Measurements from ENCODE around the gene ARPP21.

Gene ARPP21

GRCh38 chr3:35757991-35758757, 118.8 kb downstream of the ARPP21 start:
- H3K9me3 Mint-ChIP-seq: no peaks in the 10 kb centered on the region

DNA sequence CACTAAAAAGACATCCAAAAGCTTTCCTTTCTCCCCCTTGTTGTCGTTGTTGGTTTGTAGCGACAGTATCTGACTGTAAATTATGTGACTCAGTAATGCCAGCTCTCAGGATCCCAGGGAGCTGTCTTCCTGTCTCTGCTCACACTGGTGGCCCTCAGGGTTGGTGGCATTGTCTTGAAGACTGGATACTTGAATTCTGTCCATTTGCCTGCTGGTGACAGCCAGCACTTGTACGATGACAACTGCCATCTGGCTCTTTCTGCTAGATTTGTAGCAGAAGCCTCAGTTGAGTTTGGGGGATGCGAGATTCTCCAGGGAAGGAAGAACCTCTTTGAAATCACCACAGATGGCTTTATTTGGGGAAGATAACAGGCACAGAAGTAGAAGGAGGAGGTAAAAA, 120.8 kb downstream of the ARPP21 start:
- Mint-ChIP-seq H3K27me3 (no peaks in the 10 kb centered on the region), H3K4me3 (no peak overlapping the region), H3K4me1 (no peaks in the 10 kb centered on the region), H3K9me3 (no peaks in the 10 kb centered on the region), H3K27ac (no peak overlapping the region)
- no peak for DNase-seq
- no peak for ATAC-seq

More at GRCh38 chr3:35757991-35758757, 118.8 kb downstream of the ARPP21 start:
- no peaks in the 10 kb centered on the region for H3K27me3 Mint-ChIP-seq
- no peak overlapping the region for H3K27ac Mint-ChIP-seq
- H3K4me1 Mint-ChIP-seq: no peaks in the 10 kb centered on the region
- no peak overlapping the region for H3K4me3 Mint-ChIP-seq
- DNase-seq (no peak), ATAC-seq (no peak)

DNA sequence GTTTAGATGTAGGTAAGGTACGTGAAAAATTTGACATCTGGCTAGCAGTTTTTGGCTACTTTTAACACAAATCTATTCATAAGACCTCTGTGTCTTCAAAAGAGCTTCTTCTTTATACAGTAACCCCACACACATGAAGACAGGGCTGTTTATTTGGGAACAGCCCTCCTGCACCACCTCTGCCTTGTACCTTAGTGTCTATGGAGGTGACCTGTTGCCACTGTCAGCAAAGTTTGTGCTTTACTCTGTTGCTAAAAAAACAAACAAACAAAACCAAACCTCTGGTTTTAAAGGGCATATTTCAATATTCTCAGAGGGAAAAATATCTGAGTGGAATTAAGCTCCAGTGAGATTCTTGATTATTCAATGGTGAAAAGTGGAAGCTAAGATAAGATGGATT, 122.0 kb downstream of the ARPP21 start:
- no peaks in the 10 kb centered on the region for H3K4me1 Mint-ChIP-seq
- no peaks in the 10 kb centered on the region for H3K9me3 Mint-ChIP-seq
- no peak overlapping the region for H3K27ac Mint-ChIP-seq
- ATAC-seq (no peak), DNase-seq (no peak)
- H3K4me3 Mint-ChIP-seq: no peak overlapping the region
- no peaks in the 10 kb centered on the region for H3K27me3 Mint-ChIP-seq

DNA sequence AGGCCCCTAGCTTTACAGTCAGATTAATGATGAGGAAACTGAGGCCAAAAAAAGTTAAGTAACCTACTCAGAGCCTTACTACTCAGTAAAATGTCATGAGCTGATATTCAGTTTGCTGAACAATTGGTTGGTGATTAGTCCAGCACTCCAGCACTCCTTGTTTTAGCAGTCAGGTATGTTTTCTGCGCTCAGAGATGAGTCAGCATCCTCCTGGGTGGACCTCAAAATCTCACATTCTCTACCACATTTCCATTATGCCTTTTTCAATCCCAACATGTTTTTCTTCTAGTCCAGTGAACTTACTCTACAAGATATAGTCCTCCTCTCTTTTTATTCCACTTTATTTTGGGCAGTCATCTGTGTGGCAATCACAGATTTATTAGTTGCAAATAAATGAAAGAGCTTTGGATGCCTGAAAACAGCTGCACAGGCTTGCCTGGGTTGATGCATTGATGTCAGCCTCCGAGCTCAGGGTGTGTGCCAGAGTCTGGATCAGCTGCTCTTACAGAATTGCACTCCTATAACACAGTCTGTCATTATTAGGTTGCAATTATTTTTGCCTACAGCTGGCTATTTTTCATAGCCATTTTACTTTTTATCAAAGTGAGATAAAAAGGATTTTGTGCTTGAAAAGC, 133.2 kb downstream of the ARPP21 start:
- H3K9me3 Mint-ChIP-seq: no peaks in the 10 kb centered on the region
- H3K27ac Mint-ChIP-seq: no peak overlapping the region
- no peaks in the 10 kb centered on the region for H3K27me3 Mint-ChIP-seq
- H3K4me1 Mint-ChIP-seq: no peaks in the 10 kb centered on the region
- ATAC-seq: no peak
- no peak for DNase-seq
- no peak overlapping the region for H3K4me3 Mint-ChIP-seq

DNA sequence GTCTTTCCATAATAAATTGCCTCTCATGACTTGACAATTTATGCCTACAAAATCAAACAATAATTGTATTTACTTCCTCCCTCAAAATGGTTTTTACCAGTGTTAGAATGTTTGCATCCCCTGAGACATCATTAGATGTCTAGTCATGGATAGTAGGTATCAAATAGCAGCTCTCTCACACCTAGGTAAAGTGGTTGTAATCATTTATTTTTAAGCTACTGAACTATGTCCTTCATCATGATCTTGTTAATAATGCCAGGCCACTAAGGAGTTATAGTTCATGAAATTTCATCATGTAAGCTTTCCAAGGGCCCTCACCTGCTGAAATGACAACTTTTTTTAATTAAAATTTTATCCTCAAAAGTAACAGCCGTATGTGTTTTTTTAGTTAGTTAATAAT, 134.1 kb downstream of the ARPP21 start:
- ATAC-seq: no peak
- Mint-ChIP-seq H3K4me3 (no peak overlapping the region), H3K27ac (no peak overlapping the region), H3K4me1 (no peaks in the 10 kb centered on the region), H3K9me3 (no peaks in the 10 kb centered on the region), H3K27me3 (no peaks in the 10 kb centered on the region)
- no peak for DNase-seq

DNA sequence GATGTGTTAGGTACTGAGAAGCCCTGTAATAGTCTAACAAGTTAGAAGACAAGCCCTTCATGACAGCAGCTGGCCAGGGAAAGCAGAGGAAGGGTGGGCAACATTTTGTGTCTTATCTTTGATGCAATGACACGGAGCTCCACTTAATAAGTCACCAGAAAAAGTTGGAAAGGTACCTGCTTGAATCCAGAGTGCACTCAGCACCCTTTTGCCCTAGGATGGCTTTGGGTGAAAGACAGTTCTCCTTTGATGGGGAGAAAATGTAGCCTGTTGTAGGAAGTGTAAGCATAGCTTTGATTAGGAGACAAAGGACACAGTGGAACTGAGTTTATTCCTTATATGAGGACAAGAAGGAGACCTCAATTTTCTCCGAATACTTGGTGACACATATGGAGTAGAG, 137.0 kb downstream of the ARPP21 start:
- DNase-seq: no peak
- Mint-ChIP-seq H3K27ac (no peak overlapping the region), H3K4me3 (no peak overlapping the region), H3K4me1 (no peaks in the 10 kb centered on the region), H3K27me3 (no peaks in the 10 kb centered on the region), H3K9me3 (no peaks in the 10 kb centered on the region)
- ATAC-seq: no peak

DNA sequence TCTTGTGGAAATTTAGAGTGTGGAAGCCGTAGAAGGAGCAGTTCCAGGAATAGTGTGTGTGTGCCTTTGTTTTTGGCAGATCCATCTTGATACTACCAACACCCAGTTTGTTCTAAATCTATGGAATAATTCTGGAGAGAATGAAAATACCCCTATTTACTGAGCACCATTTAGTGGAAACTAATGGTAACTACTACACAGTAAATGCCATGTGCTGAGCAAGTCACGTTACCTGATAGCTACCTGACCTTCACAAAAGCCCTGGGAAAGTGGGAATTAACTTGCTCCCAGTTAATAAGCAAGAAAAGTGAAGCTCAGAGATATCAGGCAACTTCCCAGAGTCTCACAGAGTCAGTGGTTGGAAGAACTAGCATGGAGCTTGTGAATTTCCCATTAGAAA, 137.7 kb downstream of the ARPP21 start:
- H3K4me1 Mint-ChIP-seq: no peaks in the 10 kb centered on the region
- no peak for ATAC-seq
- no peak overlapping the region for H3K4me3 Mint-ChIP-seq
- H3K9me3 Mint-ChIP-seq: no peaks in the 10 kb centered on the region
- no peak for DNase-seq
- no peaks in the 10 kb centered on the region for H3K27me3 Mint-ChIP-seq
- H3K27ac Mint-ChIP-seq: no peak overlapping the region

GRCh38 chr3:35777563-35778554, 138.5 kb downstream of the ARPP21 start:
- H3K4me3 Mint-ChIP-seq: no peak overlapping the region
- H3K9me3 Mint-ChIP-seq: peaks cover 0 to 2% of the 10 kb centered on the region in 2 donors
- no peaks in the 10 kb centered on the region for H3K4me1 Mint-ChIP-seq
- no peak overlapping the region for H3K27ac Mint-ChIP-seq
- no peaks in the 10 kb centered on the region for H3K27me3 Mint-ChIP-seq
- ATAC-seq (no peak), DNase-seq (no peak)

- Mint-ChIP-seq H3K27me3 (no peaks in the 10 kb centered on the region), H3K4me3 (no peak overlapping the region)
These were observed 140.3 kb downstream of the ARPP21 start for GRCh38 chr3:35779611-35780010.

DNA sequence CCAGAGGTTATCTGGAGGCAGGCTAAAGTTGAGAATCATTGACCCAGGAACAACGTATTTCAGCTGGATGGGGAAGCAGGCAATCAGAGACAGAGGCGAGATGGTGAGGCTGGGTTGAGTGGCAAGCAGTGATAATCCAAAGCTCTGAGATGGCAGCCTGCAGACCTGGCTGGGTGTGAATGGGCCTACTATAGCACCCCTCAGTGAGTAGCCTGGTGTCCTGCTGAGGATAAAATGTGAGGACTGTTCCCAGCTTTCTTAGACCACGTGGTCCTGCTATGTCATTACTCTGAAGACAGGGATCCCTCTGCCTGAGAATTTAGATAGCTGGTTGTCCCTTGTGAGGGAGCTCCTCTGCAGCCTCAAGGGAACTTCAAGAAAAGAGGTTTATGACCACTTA, 141.5 kb downstream of the ARPP21 start:
- no peaks in the 10 kb centered on the region for H3K4me1 Mint-ChIP-seq
- peaks cover 0 to 4% of the 10 kb centered on the region in 2 donors for H3K9me3 Mint-ChIP-seq
- no peak overlapping the region for H3K27ac Mint-ChIP-seq
- no peaks in the 10 kb centered on the region for H3K27me3 Mint-ChIP-seq
- H3K4me3 Mint-ChIP-seq: no peak overlapping the region
- ATAC-seq (no peak), DNase-seq (no peak)

More at GRCh38 chr3:35779611-35780010, 140.3 kb downstream of the ARPP21 start:
- Mint-ChIP-seq H3K27ac (no peak overlapping the region), H3K9me3 (peaks cover 0 to 4% of the 10 kb centered on the region in 2 donors), H3K4me1 (no peaks in the 10 kb centered on the region)
- DNase-seq (no peak), ATAC-seq (no peak)

- Mint-ChIP-seq H3K27ac (no peak overlapping the region), H3K9me3 (peaks cover 0 to 4% of the 10 kb centered on the region in 2 donors), H3K27me3 (no peaks in the 10 kb centered on the region), H3K4me3 (no peak overlapping the region), H3K4me1 (no peaks in the 10 kb centered on the region)
- no peak for DNase-seq
- no peak for ATAC-seq
These were observed 142.2 kb downstream of the ARPP21 start for GRCh38 chr3:35781558-35781957.

GRCh38 chr3:35782355-35782754, 143.0 kb downstream of the ARPP21 start:
- no peak for DNase-seq
- Mint-ChIP-seq H3K9me3 (peaks cover 0 to 4% of the 10 kb centered on the region in 2 donors), H3K4me3 (no peak overlapping the region), H3K27me3 (no peaks in the 10 kb centered on the region), H3K27ac (no peak overlapping the region), H3K4me1 (no peaks in the 10 kb centered on the region)
- no peak for ATAC-seq

- Mint-ChIP-seq H3K9me3 (peaks cover 0 to 4% of the 10 kb centered on the region in 2 donors), H3K27ac (no peak overlapping the region), H3K4me1 (no peaks in the 10 kb centered on the region), H3K4me3 (no peak overlapping the region), H3K27me3 (no peaks in the 10 kb centered on the region)
- DNase-seq: no peak
- ATAC-seq: no peak
These were observed 144.8 kb downstream of the ARPP21 start for GRCh38 chr3:35784169-35784568.

GRCh38 chr3:35785234-35785888, 146.0 kb downstream of the ARPP21 start:
- ATAC-seq (no peak), DNase-seq (no peak)
- H3K9me3 Mint-ChIP-seq: peaks cover 0 to 4% of the 10 kb centered on the region in 2 donors
- no peak overlapping the region for H3K4me3 Mint-ChIP-seq
- H3K27ac Mint-ChIP-seq: no peak overlapping the region
- no peaks in the 10 kb centered on the region for H3K4me1 Mint-ChIP-seq
- H3K27me3 Mint-ChIP-seq: no peaks in the 10 kb centered on the region

- Mint-ChIP-seq H3K27me3 (no peaks in the 10 kb centered on the region), H3K27ac (no peak overlapping the region), H3K4me1 (no peaks in the 10 kb centered on the region), H3K9me3 (peaks cover 0 to 2% of the 10 kb centered on the region in 2 donors), H3K4me3 (no peak overlapping the region)
- ATAC-seq: no peak
- no peak for DNase-seq
These were observed 148.6 kb downstream of the ARPP21 start for GRCh38 chr3:35787936-35788335.

Measured in stimulated activated naive CD8-positive, alpha-beta T cell treated with anti-CD3 and anti-CD28 coated beads, Interleukin-15, amount 100 ng/mL, for 72 hours (primary cell).